ENCODE data around the gene ATP7B.

ATP7B gene

GRCh38 chr13:51950722-51951121, 60.5 kb downstream of the ATP7B start:
- DNase-seq (ENCODE audit: low read depth in 2 of 2): no peak

GRCh38 chr13:51946163-51946669, 65.0 kb downstream of the ATP7B start:
- DNase-seq (ENCODE audit: low read depth in 2 of 2): no peak

GRCh38 chr13:51945149-51945548, 66.1 kb downstream of the ATP7B start:
- DNase-seq (ENCODE audit: low read depth in 2 of 2): no peak

- no peak for DNase-seq (ENCODE audit: low read depth in 2 of 2)
These were observed 66.8 kb downstream of the ATP7B start for GRCh38 chr13:51944428-51944827.

- DNase-seq (ENCODE audit: low read depth in 2 of 2): no peak
These were observed 67.5 kb downstream of the ATP7B start for GRCh38 chr13:51943721-51944120.

GRCh38 chr13:51942189-51942588, 69.1 kb downstream of the ATP7B start:
- no peak for DNase-seq (ENCODE audit: low read depth in 2 of 2)

- DNase-seq (ENCODE audit: low read depth in 2 of 2): no peak
These were observed 72.8 kb downstream of the ATP7B start for GRCh38 chr13:51938454-51938853.

- DNase-seq (ENCODE audit: low read depth in 2 of 2): no peak
These were observed 73.6 kb downstream of the ATP7B start for GRCh38 chr13:51937320-51938290.

- DNase-seq (ENCODE audit: low read depth in 2 of 2): no peak
These were observed 75.7 kb downstream of the ATP7B start for GRCh38 chr13:51935326-51936171.

- DNase-seq (ENCODE audit: low read depth in 2 of 2): no peak
These were observed 76.7 kb downstream of the ATP7B start for GRCh38 chr13:51934461-51935087.

- no peak for DNase-seq (ENCODE audit: low read depth in 2 of 2)
These were observed 77.7 kb downstream of the ATP7B start for GRCh38 chr13:51933466-51934058.

- DNase-seq (ENCODE audit: low read depth in 2 of 2): no peak
These were observed 79.0 kb downstream of the ATP7B start for GRCh38 chr13:51932231-51932630.

- no peak for DNase-seq (ENCODE audit: low read depth in 2 of 2)
These were observed 79.6 kb downstream of the ATP7B start for GRCh38 chr13:51931606-51932005.

GRCh38 chr13:51929699-51930098, 81.6 kb downstream of the ATP7B start:
- DNase-seq (ENCODE audit: low read depth in 2 of 2): no peak

GRCh38 chr13:51928231-51928630, 83.0 kb downstream of the ATP7B start:
- no peak for DNase-seq (ENCODE audit: low read depth in 2 of 2)

GRCh38 chr13:51927129-51927528, 84.1 kb downstream of the ATP7B start:
- DNase-seq (ENCODE audit: low read depth in 2 of 2): no peak

GRCh38 chr13:51926528-51926885, 84.7 kb downstream of the ATP7B start:
- no peak for DNase-seq (ENCODE audit: low read depth in 2 of 2)

GRCh38 chr13:51925865-51926527, 85.3 kb downstream of the ATP7B start:
- no peak for DNase-seq (ENCODE audit: low read depth in 2 of 2)

GRCh38 chr13:51924756-51925544, 86.3 kb downstream of the ATP7B start:
- DNase-seq (ENCODE audit: low read depth in 2 of 2): no peak

GRCh38 chr13:51923983-51924539, 87.2 kb downstream of the ATP7B start:
- no peak for DNase-seq (ENCODE audit: low read depth in 2 of 2)

Data from stimulated activated CD4-positive, alpha-beta T cell treated with anti-CD3 and anti-CD28 coated beads, Interleukin-4, amount 100 ng/mL, for 48 hours (primary cell).